Small intestine (tissue), 7 donors: ENCODE measurements around the gene IER2. TPM values are rescaled to one million over a fixed set of nuclear protein-coding genes. Genes with fewer than 3 reads are reported as not detected.
A peak's percentile ranks its signal among the peaks of the same experiment; 100 is the strongest.

Experiments
- DNase-seq, 2 donors: peaks; one replicate each; pipeline versions ENCODE4 v3.0.0 to v3.0.0-alpha.2; 2013
- FAIRE-seq: peaks from 2 replicates; lab custom pipeline; 2012; peaks lifted over from hg19 to GRCh38; lab: Jason Lieb, UNC
- H3K27ac ChIP-seq, 3 donors: one replicate each; pipeline ENCODE4 v1.5.1; 2013; ENCODE audit warnings: low read length in 2 of 3, mild to moderate bottlenecking in 2 of 3, control low read depth in 1 of 3, inconsistent platforms in 1 of 3, low read depth in 1 of 3, moderate library complexity in 1 of 3
- H3K27me3 ChIP-seq, 3 donors: one replicate each; pipeline ENCODE4 v1.6.1; 2013; ENCODE audit warnings: low read length in 3 of 3, inconsistent platforms in 1 of 3; ENCODE audit not compliant: control insufficient read depth in 3 of 3, insufficient read depth in 3 of 3
- H3K36me3 ChIP-seq, 3 donors: one replicate each; pipeline ENCODE4 v1.6.1; 2013; ENCODE audit warnings: low read length in 3 of 3, inconsistent platforms in 1 of 3, low read depth in 1 of 3, mild to moderate bottlenecking in 1 of 3, moderate library complexity in 1 of 3; ENCODE audit not compliant: control insufficient read depth in 3 of 3, insufficient read depth in 2 of 3
- H3K4me1 ChIP-seq, 3 donors: one replicate each; pipeline ENCODE4 v1.6.1; 2013; ENCODE audit warnings: low read length in 2 of 3, inconsistent platforms in 1 of 3, low read depth in 1 of 3, mild to moderate bottlenecking in 1 of 3, moderate library complexity in 1 of 3; ENCODE audit not compliant: control insufficient read depth in 3 of 3, insufficient read depth in 2 of 3
- H3K4me3 ChIP-seq, 3 donors: one replicate each; pipeline ENCODE4 v1.5.1; 2013; ENCODE audit warnings: low read length in 3 of 3, control low read depth in 1 of 3, inconsistent platforms in 1 of 3, low read depth in 1 of 3, mild to moderate bottlenecking in 1 of 3, moderate library complexity in 1 of 3
- H3K9me3 ChIP-seq, 2 donors: one replicate each; pipeline ENCODE4 v1.6.1; 2013; ENCODE audit warnings: low read depth in 1 of 2, low read length in 1 of 2; ENCODE audit not compliant: control insufficient read depth in 2 of 2, insufficient read depth in 1 of 2
- WGBS, 3 donors: extraction: QIAGEN DNeasy Blood & Tissue Kit; methylation state at CpG; one replicate each; pipeline ENCODE4 v1.1.7; 2013; 5-methylcytosine and 5-hydroxymethylcytosine counted together
- polyA plus RNA-seq, 4 donors: library from polyadenylated mRNA; stranded (reverse) in 3 of 4; unstranded in 1 of 4; fragments of 200-250 nt in 3 of 4; fragments of 120-200 nt in 1 of 4; gene quantifications; one replicate each; pipeline versions ENCODE4 v1.2.1 to v1.2.3, GENCODE V29; 2013
- donor health status: healthy with polysubstance abuse.
- donor health status: control.
- donor health status: control.
- donor health status: Bipolar disorder and iron deficiency.
- donor health status: healthy.

The IER2 gene
- polyA plus RNA-seq, 4 donors, result 67.5 to 217 (median 106) TPM

DNA sequence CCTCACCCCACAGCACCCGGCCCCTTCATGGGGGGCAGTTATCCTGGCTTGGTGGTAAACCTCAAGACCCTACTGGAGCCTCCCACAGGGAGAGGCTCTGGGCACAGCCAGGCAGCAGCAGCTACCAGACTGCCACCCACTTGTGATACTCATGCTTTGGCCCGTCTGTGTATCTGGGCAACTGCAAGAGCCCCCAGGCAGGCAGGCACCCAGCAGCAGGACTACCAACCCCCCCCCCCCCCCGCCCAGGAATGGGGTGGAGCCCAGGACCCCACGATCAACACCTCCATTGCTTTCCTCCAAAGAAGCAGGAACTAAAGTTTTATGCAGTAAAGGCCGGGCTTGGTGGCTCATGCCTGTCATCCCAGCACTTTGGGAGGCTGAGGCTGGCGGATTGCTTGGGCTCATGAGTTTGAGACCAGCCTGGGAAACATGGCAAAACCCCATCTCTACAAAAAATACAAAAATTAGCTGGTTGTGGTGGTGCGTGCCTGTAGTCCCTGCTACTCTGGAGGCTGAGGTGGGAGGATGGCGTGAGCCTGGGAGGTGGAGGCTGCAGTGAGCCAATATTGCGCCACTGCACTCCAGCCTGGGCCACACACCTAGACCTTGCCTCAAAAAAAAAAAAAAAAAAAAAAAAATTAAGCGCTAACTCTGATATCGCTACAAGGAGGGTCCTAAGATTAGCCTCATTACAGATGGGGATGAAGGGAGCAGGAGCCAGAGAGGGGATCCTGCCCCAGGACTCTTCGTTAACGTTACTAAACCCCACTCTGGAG, 46.4 kb upstream of the IER2 start:
- WGBS, 3 donors, result 70 to 89% (median 79%) methylated on average over 12 to 13 of the region's 13 CpGs
- no peak for DNase-seq
- Histone ChIP-seq H3K36me3 (peaks cover 0 to 39% (median 2%) of the 10 kb centered on the region in 3 donors), H3K4me3 (no peak overlapping the region), H3K4me1 (peaks cover 2 to 21% (median 4%) of the 10 kb centered on the region in 3 donors), H3K27me3 (peaks cover 0 to 38% (median 0%) of the 10 kb centered on the region in 3 donors), H3K9me3 (no peaks in the 10 kb centered on the region), H3K27ac (peak overlapping the region in 1 of 3 donors; percentile 78)
- no peak for FAIRE-seq

- H3K4me1 ChIP-seq, result peaks cover 2 to 18% (median 3%) of the 10 kb centered on the region in 3 donors
- H3K36me3 ChIP-seq, result peaks cover 0 to 45% (median 6%) of the 10 kb centered on the region in 3 donors
- peak overlapping the region in 1 of 3 donors; percentile 45 for H3K4me3 ChIP-seq
- DNase-seq, result no peak
- H3K9me3 ChIP-seq, result no peaks in the 10 kb centered on the region
- WGBS, 3 donors, result 39 to 80% (median 46%) methylated on average over 22 to 33 of the region's 33 CpGs
- H3K27ac ChIP-seq, result peak overlapping the region in 2 of 3 donors; percentile 39 to 50
- FAIRE-seq, result no peak
- H3K27me3 ChIP-seq, result peaks cover 0 to 34% (median 0%) of the 10 kb centered on the region in 3 donors
Observed at GRCh38 chr19:13104360-13104847, 45.8 kb upstream of the IER2 start.

DNA sequence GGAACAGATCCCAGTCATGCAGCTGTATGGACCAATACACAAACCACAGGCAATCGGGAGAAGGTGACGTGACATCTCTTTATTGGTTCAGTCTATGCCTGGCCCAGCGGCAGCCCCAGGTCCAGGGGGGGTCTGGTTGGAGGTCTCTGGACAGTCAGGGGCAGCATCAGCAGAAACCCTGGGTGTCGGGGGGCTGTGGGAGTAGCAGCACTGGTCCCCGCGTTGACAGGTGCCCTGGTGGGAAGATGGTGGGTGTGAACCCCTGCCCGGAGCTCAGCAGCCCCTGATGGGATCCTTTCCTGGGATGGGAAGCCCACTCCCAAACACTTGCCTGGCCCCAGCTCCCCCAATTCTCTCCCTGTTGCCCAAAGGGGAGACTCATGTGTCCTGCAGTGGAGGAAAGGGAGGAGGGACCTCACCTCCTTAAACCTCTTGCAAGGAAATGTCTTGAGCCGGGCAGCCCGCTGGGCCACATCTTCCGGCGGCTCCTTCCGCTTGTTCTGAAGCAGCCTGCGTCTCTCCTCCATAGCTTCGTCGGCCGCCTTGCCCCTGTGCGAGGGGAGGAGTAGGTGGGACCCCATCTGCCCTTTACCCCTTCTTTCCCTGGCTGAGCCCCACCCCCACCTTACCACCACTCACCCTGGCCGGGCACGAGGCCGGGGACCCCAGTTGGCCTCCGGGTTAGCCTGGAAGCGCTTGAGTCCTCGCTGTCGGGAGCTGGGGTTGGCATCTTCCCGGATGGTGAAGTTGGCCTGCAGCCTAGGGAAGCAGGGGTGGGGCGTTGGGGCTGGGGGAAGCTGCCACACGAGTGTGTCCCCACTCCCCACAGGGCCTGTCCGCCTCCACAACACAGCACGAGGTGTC, 45.1 kb upstream of the IER2 start:
- 67 to 81% (median 69%) methylated on average over 29 of the region's 29 CpGs for whole genome bisulfite sequencing, 3 donors
- FAIRE-seq (no peak), DNase-seq (no peak)
- peak overlapping the region in 2 of 3 donors; percentile 39 to 50 for H3K27ac ChIP-seq
- peak overlapping the region in 1 of 3 donors; percentile 45 for H3K4me3 ChIP-seq
- H3K36me3 ChIP-seq, result peaks cover 0 to 51% (median 6%) of the 10 kb centered on the region in 3 donors
- peaks cover 0 to 12% (median 3%) of the 10 kb centered on the region in 3 donors for H3K4me1 ChIP-seq
- H3K27me3 ChIP-seq, result peaks cover 0 to 27% (median 0%) of the 10 kb centered on the region in 3 donors
- no peaks in the 10 kb centered on the region for H3K9me3 ChIP-seq

DNA sequence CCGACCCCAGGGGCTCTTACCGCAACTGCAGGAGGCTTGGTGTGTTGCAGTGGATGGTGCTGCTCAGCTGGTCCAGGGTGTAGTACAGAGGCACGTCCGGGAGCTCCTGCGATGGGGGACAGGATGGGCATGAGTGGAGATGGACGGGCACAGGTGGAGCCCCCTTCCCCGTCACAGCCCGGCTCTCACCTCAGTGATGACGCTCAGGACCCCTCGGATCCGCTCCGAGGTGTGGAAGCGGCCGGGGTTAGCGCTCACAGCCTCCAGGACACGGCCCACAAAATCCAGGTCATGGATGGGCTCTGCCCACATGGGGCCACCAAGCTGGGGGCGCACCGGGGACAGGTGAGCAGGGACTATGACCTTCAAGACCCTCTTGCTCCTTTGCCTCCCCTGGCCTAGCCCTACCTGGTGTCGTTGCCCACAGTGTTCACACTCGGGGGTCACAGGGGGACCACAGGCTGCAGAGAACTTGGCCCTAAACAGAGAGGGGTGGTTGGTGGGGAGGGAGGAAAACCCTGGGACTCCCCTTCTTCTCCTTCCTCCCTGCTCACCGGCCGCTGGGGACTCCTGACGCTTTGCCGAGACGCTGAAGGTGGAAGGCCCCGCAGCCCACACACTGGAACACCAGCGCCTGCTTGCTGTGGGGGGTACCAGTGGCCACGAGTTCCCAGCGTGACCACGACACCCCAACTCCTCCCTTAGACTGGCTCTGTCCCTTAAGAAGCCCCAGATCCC, 40.7 kb upstream of the IER2 start:
- no peak for FAIRE-seq
- DNase-seq, result no peak
- Histone ChIP-seq H3K4me3 (no peak overlapping the region), H3K36me3 (peaks cover 0 to 74% (median 6%) of the 10 kb centered on the region in 3 donors), H3K27me3 (no peaks in the 10 kb centered on the region), H3K4me1 (no peaks in the 10 kb centered on the region), H3K9me3 (no peaks in the 10 kb centered on the region), H3K27ac (no peak overlapping the region)
- WGBS, 3 donors, result 95 to 98% (median 95%) methylated on average over 24 to 30 of the region's 30 CpGs

DNA sequence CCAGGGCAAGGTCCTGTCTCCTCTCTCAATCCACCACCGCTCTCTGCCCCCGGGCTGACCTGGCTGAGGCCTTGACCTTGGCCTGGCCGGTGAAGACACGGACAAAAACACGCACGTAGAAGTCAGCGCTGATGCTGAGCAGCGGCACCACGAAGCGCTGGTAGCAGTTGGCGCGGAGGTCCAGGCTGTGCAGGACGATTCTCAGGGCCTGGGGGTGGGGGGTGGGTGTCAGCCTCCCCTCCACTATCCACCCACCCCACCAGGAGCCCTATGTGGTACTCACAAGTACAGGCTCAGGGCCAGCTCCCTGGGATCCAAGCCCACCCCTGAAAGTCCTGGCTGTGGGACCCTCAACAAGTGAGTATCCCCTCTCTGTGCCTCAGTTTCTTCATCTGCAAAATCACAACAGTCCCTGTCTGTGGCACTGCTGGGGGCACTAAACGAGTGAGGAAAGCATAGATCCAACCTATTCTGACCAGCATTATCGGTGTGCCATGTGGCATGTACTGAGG, 40.1 kb upstream of the IER2 start:
- no peak overlapping the region for H3K4me3 ChIP-seq

GRCh38 chr19:13112555-13112954, 37.7 kb upstream of the IER2 start:
- 94 to 98% (median 95%) methylated on average over 10 of the region's 10 CpGs for WGBS, 3 donors
- peaks cover 0 to 64% (median 4%) of the 10 kb centered on the region in 3 donors for H3K36me3 ChIP-seq
- H3K27me3 ChIP-seq, result no peaks in the 10 kb centered on the region
- H3K4me3 ChIP-seq, result no peak overlapping the region
- DNase-seq, result no peak
- H3K4me1 ChIP-seq, result peaks cover 0 to 13% (median 2%) of the 10 kb centered on the region in 3 donors
- H3K27ac ChIP-seq, result no peak overlapping the region
- no peaks in the 10 kb centered on the region for H3K9me3 ChIP-seq
- FAIRE-seq, result no peak

More for the DNA sequence above, 40.1 kb upstream of the IER2 start:
- no peak overlapping the region for H3K27ac ChIP-seq
- WGBS, 3 donors, result 91 to 94% (median 93%) methylated on average over 15 of the region's 15 CpGs
- no peak for DNase-seq
- no peaks in the 10 kb centered on the region for H3K27me3 ChIP-seq
- H3K4me1 ChIP-seq, result peaks cover 0 to 3% (median 0%) of the 10 kb centered on the region in 3 donors
- H3K9me3 ChIP-seq, result no peaks in the 10 kb centered on the region
- FAIRE-seq, result no peak
- peaks cover 0 to 72% (median 6%) of the 10 kb centered on the region in 3 donors for H3K36me3 ChIP-seq

- H3K36me3 ChIP-seq, result peaks cover 0 to 39% (median 0%) of the 10 kb centered on the region in 3 donors
- DNase-seq (no peak), FAIRE-seq (no peak)
- peak overlapping the region; percentile 81 to 99 (median 82) for H3K4me3 ChIP-seq
- no peaks in the 10 kb centered on the region for H3K27me3 ChIP-seq
- 1 to 2% (median 2%) methylated on average over 18 of the region's 18 CpGs for WGBS, 3 donors
- peak overlapping the region in 2 of 3 donors; percentile 60 to 83 for H3K27ac ChIP-seq
- no peaks in the 10 kb centered on the region for H3K9me3 ChIP-seq
- peaks cover 0 to 19% (median 6%) of the 10 kb centered on the region in 3 donors for H3K4me1 ChIP-seq
Observed at GRCh38 chr19:13115936-13116281, 34.3 kb upstream of the IER2 start.
